ENCODE results near the gene ZGPAT. TPM values are rescaled to one million over a fixed set of nuclear protein-coding genes. Genes with fewer than 3 reads are reported as not detected.

ZGPAT gene
- total RNA-seq, 6 experiments from 2014 or later, result 18.3 to 22.9 (median 19.6) TPM

GRCh38 chr20:63695424-63696305 is 12.2 kb upstream of the ZGPAT start:
- H3K4me1 Mint-ChIP-seq (ENCODE audit: low read depth), result peaks cover 10% of the 10 kb centered on the region; the same call in 1 of the 2 replicates
- H3K27me3 Mint-ChIP-seq (ENCODE audit: insufficient read depth), result peaks cover 48% of the 10 kb centered on the region
- TF ChIP-seq CTCF (IDR thresholded peaks at IDR 0.05), result no peak
- DNase-seq, result no peak
- H3K36me3 Mint-ChIP-seq (ENCODE audit: low read depth), result no peaks in the 10 kb centered on the region; the same call in 1 of the 2 replicates
- H3K27ac Mint-ChIP-seq, result peak overlapping the region; percentile 33; the same call in 1 of the 2 replicates
- H3K9me3 Mint-ChIP-seq, result no peaks in the 10 kb centered on the region
- no peak overlapping the region for H3K4me3 Mint-ChIP-seq

- TF ChIP-seq CTCF (IDR thresholded peaks at IDR 0.05), result no peak
- peak overlapping the region; percentile 33; the same call in 1 of the 2 replicates for H3K27ac Mint-ChIP-seq
These were observed 11.6 kb upstream of the ZGPAT start for GRCh38 chr20:63696306-63696627.

GRCh38 chr20:63696628-63697356 is 11.0 kb upstream of the ZGPAT start, which contains the start of gene TNFRSF6B:
Gene TNFRSF6B (plus strand): TSS chr20:63696652. CDS start chr20:63696768, 116 bp downstream.
- no peak for DNase-seq
- Mint-ChIP-seq H3K36me3 (ENCODE audit: low read depth) (no peaks in the 10 kb centered on the region; the same call in 1 of the 2 replicates), H3K27me3 (ENCODE audit: insufficient read depth) (peaks cover 44% of the 10 kb centered on the region), H3K9me3 (no peaks in the 10 kb centered on the region), H3K27ac (peak within 1 kb of the TSS; percentile 38; the same call in 1 of the 2 replicates), H3K4me1 (ENCODE audit: low read depth) (peaks cover 10% of the 10 kb centered on the region; the same call in 1 of the 2 replicates), H3K4me3 (no peak within 1 kb of the TSS)
- TF ChIP-seq CTCF (IDR thresholded peaks at IDR 0.05), result no peak; the same call in 1 of the 2 replicates

More at GRCh38 chr20:63696306-63696627, 11.6 kb upstream of the ZGPAT start:
- Mint-ChIP-seq H3K36me3 (ENCODE audit: low read depth) (no peaks in the 10 kb centered on the region; the same call in 1 of the 2 replicates), H3K27me3 (ENCODE audit: insufficient read depth) (peaks cover 48% of the 10 kb centered on the region), H3K4me1 (ENCODE audit: low read depth) (peaks cover 10% of the 10 kb centered on the region; the same call in 1 of the 2 replicates), H3K9me3 (no peaks in the 10 kb centered on the region), H3K4me3 (no peak overlapping the region)
- no peak for DNase-seq

GRCh38 chr20:63697357-63697867 is 10.4 kb upstream of the ZGPAT start:
- Mint-ChIP-seq H3K27ac (0 out of 2 replicates have a peak overlapping the region, but pooled peaks have one; percentile 38), H3K27me3 (ENCODE audit: insufficient read depth) (peaks cover 42% of the 10 kb centered on the region), H3K4me3 (no peak overlapping the region), H3K36me3 (ENCODE audit: low read depth) (no peaks in the 10 kb centered on the region; the same call in 1 of the 2 replicates), H3K4me1 (ENCODE audit: low read depth) (peaks cover 10% of the 10 kb centered on the region; the same call in 1 of the 2 replicates), H3K9me3 (no peaks in the 10 kb centered on the region)
- no peak for TF ChIP-seq CTCF (IDR thresholded peaks at IDR 0.05)
- DNase-seq, result no peak

GRCh38 chr20:63697868-63698545 is 9.8 kb upstream of the ZGPAT start:
- Mint-ChIP-seq H3K4me1 (ENCODE audit: low read depth) (peaks cover 10% of the 10 kb centered on the region; the same call in 1 of the 2 replicates), H3K9me3 (no peaks in the 10 kb centered on the region), H3K36me3 (ENCODE audit: low read depth) (no peaks in the 10 kb centered on the region; the same call in 1 of the 2 replicates), H3K4me3 (no peak overlapping the region; the same call in 1 of the 2 replicates), H3K27me3 (ENCODE audit: insufficient read depth) (peaks cover 37% of the 10 kb centered on the region), H3K27ac (no peak overlapping the region)
- TF ChIP-seq CTCF (IDR thresholded peaks at IDR 0.05), result no peak
- no peak for DNase-seq

Data from HFFc6 (cell line).